GM12872 (cell line): ENCODE measurements around the gene MRGPRE.

ENCODE experiments used
- CTCF ChIP-seq: IDR thresholded peaks from 3 replicates; pipeline ENCODE4 v1.5.1; 2011; ENCODE audit warnings: low read depth, mild to moderate bottlenecking, low read length, moderate library complexity; ENCODE audit not compliant: insufficient read depth

Gene MRGPRE

GRCh38 chr11:3195251-3196160, 36.7 kb downstream of the MRGPRE start:
- TF ChIP-seq CTCF: no peak

GRCh38 chr11:3194016-3194816, 38.0 kb downstream of the MRGPRE start:
- no peak for TF ChIP-seq CTCF

- TF ChIP-seq CTCF: no peak
These were observed 38.7 kb downstream of the MRGPRE start for GRCh38 chr11:3193373-3194015.

- no peak for TF ChIP-seq CTCF
These were observed 39.5 kb downstream of the MRGPRE start for GRCh38 chr11:3192511-3193372.

- TF ChIP-seq CTCF: no peak
These were observed 40.5 kb downstream of the MRGPRE start for GRCh38 chr11:3191586-3192324.

- TF ChIP-seq CTCF: no peak
These were observed 41.6 kb downstream of the MRGPRE start for GRCh38 chr11:3190600-3190999.
